ENCODE measurements around the gene ITGB7. TPM values are rescaled to one million over a fixed set of nuclear protein-coding genes. Genes with fewer than 3 reads are reported as not detected.
"Not testable (repeated sequence)": the region's sequence is repeated elsewhere in the genome, so short reads cannot be mapped to it uniquely, and the experiment has no call there.

The ITGB7 gene
- total RNA-seq, 1 donor from 2014 or later, result not detected

DNA sequence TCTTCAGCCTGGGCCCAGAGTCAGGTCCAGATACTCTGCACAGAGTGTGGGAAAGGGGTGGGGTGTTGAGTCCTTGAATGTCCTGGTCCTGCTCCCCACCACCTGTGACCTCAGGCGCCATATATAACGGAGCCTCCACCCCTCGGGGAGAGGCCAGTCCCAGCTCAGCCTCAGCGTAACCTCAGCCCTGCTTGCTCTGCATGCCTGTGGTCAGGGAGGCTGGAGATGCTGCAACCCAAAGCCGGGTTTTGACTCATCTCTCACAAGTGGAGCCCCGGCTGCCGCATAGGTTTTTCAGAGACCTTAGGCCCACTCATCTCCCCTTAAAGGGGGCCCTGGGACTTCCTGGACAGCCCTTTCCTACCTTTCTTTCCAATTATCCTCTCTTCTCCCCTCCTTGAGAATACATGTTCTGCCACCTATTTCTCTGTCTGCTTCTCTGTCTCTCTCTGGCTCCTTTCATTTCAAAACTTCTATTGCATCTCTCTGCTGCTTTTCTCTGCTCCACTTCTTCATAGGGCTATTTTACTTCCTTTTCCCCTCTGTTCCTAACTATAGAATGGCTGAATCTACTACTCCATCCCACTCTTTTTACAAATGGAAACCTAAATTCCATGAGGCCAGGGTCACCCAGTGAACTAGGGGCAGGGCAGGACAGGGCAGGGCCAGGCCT, 1.2 kb downstream of the ITGB7 start:
- H3K27me3 Mint-ChIP-seq (ENCODE audit: insufficient read depth, low read depth), result peaks cover 6% of the 10 kb centered on the region
- peaks cover 17% of the 10 kb centered on the region for H3K4me1 Mint-ChIP-seq
- H3K27me3 ChIP-seq, result peaks cover 13% of the 10 kb centered on the region
- H3K9ac ChIP-seq, result no peak overlapping the region
- H3F3A ChIP-seq (ENCODE audit: low read depth), result peaks cover 7% of the 10 kb centered on the region
- H3K79me2 ChIP-seq (ENCODE audit: low read depth), result no peaks in the 10 kb centered on the region
- H3K36me3 ChIP-seq, result no peaks in the 10 kb centered on the region
- H3K4me3 Mint-ChIP-seq, result no peak overlapping the region
- no peak for DNase-seq (ENCODE audit: low spot score)
- H3K4me1 ChIP-seq, result no peaks in the 10 kb centered on the region
- no peaks in the 10 kb centered on the region for H3K9me3 ChIP-seq (ENCODE audit: low read depth)
- H4K20me1 ChIP-seq (ENCODE audit: low read depth), result no peaks in the 10 kb centered on the region
- H3K36me3 Mint-ChIP-seq, result no peaks in the 10 kb centered on the region
- H3K27ac ChIP-seq, result no peak overlapping the region
- H3K27ac Mint-ChIP-seq, result no peak overlapping the region
- H3K4me3 ChIP-seq, result no peak overlapping the region
- H3K9me3 Mint-ChIP-seq, result no peaks in the 10 kb centered on the region
- H3K4me2 ChIP-seq, result no peak overlapping the region
- TF ChIP-seq EZH2 (IDR thresholded peaks at IDR 0.05) (no peak), EZH2phosphoT487 (IDR thresholded peaks at IDR 0.05) (no peak)
- TF ChIP-seq, protein P1, sequence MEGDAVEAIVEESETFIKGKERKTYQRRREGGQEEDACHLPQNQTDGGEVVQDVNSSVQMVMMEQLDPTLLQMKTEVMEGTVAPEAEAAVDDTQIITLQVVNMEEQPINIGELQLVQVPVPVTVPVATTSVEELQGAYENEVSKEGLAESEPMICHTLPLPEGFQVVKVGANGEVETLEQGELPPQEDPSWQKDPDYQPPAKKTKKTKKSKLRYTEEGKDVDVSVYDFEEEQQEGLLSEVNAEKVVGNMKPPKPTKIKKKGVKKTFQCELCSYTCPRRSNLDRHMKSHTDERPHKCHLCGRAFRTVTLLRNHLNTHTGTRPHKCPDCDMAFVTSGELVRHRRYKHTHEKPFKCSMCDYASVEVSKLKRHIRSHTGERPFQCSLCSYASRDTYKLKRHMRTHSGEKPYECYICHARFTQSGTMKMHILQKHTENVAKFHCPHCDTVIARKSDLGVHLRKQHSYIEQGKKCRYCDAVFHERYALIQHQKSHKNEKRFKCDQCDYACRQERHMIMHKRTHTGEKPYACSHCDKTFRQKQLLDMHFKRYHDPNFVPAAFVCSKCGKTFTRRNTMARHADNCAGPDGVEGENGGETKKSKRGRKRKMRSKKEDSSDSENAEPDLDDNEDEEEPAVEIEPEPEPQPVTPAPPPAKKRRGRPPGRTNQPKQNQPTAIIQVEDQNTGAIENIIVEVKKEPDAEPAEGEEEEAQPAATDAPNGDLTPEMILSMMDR (IDR thresholded peaks at IDR 0.05), result no peak
- H2AFZ ChIP-seq (replicated peaks), result no peak overlapping the region

GRCh38 chr12:53204351-53204750, 2.7 kb downstream of the ITGB7 start:
- H3K4me1 ChIP-seq, result no peaks in the 10 kb centered on the region
- H2AFZ ChIP-seq (replicated peaks), result no peak overlapping the region
- H3K36me3 Mint-ChIP-seq, result no peaks in the 10 kb centered on the region
- H3K27me3 ChIP-seq, result peaks cover 28% of the 10 kb centered on the region
- H3K4me3 ChIP-seq, result no peak overlapping the region
- TF ChIP-seq EZH2phosphoT487 (IDR thresholded peaks at IDR 0.05), result no peak
- TF ChIP-seq EZH2 (IDR thresholded peaks at IDR 0.05), result no peak
- TF ChIP-seq, protein P1 (IDR thresholded peaks at IDR 0.05), result no peak
- H3K36me3 ChIP-seq, result no peaks in the 10 kb centered on the region
- H3K27me3 Mint-ChIP-seq (ENCODE audit: insufficient read depth, low read depth), result peaks cover 10% of the 10 kb centered on the region
- no peaks in the 10 kb centered on the region for H3K9me3 Mint-ChIP-seq
- no peak overlapping the region for H3K27ac Mint-ChIP-seq
- no peaks in the 10 kb centered on the region for H4K20me1 ChIP-seq (ENCODE audit: low read depth)
- H3K4me1 Mint-ChIP-seq, result peaks cover 21% of the 10 kb centered on the region
- H3K9me3 ChIP-seq (ENCODE audit: low read depth), result no peaks in the 10 kb centered on the region
- peaks cover 7% of the 10 kb centered on the region for H3F3A ChIP-seq (ENCODE audit: low read depth)
- no peak overlapping the region for H3K27ac ChIP-seq
- H3K4me2 ChIP-seq, result no peak overlapping the region
- no peak overlapping the region for H3K4me3 Mint-ChIP-seq
- no peaks in the 10 kb centered on the region for H3K79me2 ChIP-seq (ENCODE audit: low read depth)
- DNase-seq (ENCODE audit: low spot score), result no peak
- no peak overlapping the region for H3K9ac ChIP-seq

DNA sequence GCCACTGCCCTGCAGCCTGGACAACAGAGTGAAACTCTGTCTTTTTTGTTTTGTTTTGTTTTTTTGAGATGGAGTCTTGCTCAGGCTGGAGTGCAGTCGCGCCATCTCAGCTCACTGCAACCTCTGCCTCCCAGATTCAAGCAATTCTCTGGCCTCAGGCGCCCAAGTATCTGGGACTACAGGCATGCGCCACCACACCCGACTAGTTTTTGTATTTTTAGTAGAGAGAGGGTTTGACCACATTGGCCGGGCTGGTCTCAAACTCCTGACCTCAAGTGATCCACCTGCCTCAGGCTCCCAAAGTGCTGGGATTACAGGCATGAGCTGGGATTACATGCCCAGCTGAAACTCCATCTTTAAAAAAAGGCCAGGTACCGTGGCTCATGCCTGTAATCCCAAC, 4.7 kb downstream of the ITGB7 start:
- not testable (repeated sequence) for H3F3A ChIP-seq (ENCODE audit: low read depth); H3K36me3 ChIP-seq; H3K9me3 Mint-ChIP-seq; H3K4me3 Mint-ChIP-seq; H3K36me3 Mint-ChIP-seq; H2AFZ ChIP-seq (replicated peaks); H3K9ac ChIP-seq; H3K27ac ChIP-seq; H3K79me2 ChIP-seq (ENCODE audit: low read depth); H3K9me3 ChIP-seq (ENCODE audit: low read depth); H3K4me1 ChIP-seq; DNase-seq (ENCODE audit: low spot score); H3K4me3 ChIP-seq; H3K27ac Mint-ChIP-seq; H4K20me1 ChIP-seq (ENCODE audit: low read depth); H3K4me2 ChIP-seq
- peaks cover 49% of the 10 kb centered on the region for H3K27me3 ChIP-seq
- Mint-ChIP-seq H3K4me1 (peaks cover 12% of the 10 kb centered on the region), H3K27me3 (ENCODE audit: insufficient read depth, low read depth) (peaks cover 21% of the 10 kb centered on the region)

DNA sequence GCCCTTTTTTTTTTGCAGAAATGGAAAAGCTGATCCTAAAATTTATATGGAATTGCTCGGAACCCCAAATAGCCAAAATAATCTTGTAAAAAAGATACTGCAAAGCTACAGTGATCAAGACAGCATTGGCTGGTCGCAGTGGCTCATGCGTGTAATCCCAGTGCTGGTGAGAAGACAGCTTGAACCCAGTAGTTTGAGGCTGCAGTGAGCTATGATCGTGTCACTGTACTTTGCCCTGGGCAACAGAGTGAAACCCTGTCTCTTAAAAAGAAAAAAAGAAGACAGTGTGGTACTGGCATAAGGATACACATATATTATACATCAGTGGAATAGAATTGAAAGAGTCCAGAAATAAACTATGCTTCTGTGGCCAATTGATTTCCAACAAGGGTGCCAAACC, 5.4 kb downstream of the ITGB7 start:
- H4K20me1 ChIP-seq (ENCODE audit: low read depth), result no peaks in the 10 kb centered on the region

More for the DNA sequence above, 5.4 kb downstream of the ITGB7 start:
- Histone ChIP-seq H3K27me3 (peaks cover 56% of the 10 kb centered on the region), H3F3A (ENCODE audit: low read depth) (no peaks in the 10 kb centered on the region), H3K27ac (no peak overlapping the region), H3K9me3 (ENCODE audit: low read depth) (no peaks in the 10 kb centered on the region), H3K4me2 (no peak overlapping the region), H2AFZ (replicated peaks) (no peak overlapping the region), H3K9ac (no peak overlapping the region), H3K36me3 (no peaks in the 10 kb centered on the region), H3K4me3 (no peak overlapping the region), H3K4me1 (no peaks in the 10 kb centered on the region), H3K79me2 (ENCODE audit: low read depth) (no peaks in the 10 kb centered on the region)
- DNase-seq (ENCODE audit: low spot score), result no peak
- Mint-ChIP-seq H3K4me1 (peaks cover 12% of the 10 kb centered on the region), H3K4me3 (no peak overlapping the region), H3K36me3 (no peaks in the 10 kb centered on the region), H3K27ac (no peak overlapping the region), H3K27me3 (ENCODE audit: insufficient read depth, low read depth) (peaks cover 18% of the 10 kb centered on the region), H3K9me3 (no peaks in the 10 kb centered on the region)
- TF ChIP-seq EZH2 (IDR thresholded peaks at IDR 0.05) (no peak), EZH2phosphoT487 (IDR thresholded peaks at IDR 0.05) (no peak)
- TF ChIP-seq, protein P1 (IDR thresholded peaks at IDR 0.05), result no peak
